IMR-90 (cell line): ENCODE data around the gene EEF1AKMT2. TPM values are rescaled to one million over a fixed set of nuclear protein-coding genes. Genes with fewer than 3 reads are reported as not detected.

Source experiments
- ATAC-seq: fragments of 200-7000 bp; cut with Tn5 transposase; 2 replicates; pipeline ENCODE4 v1.9.1; 2020; ENCODE audit warnings: low read depth, mild to moderate bottlenecking, moderate library complexity
- BruUV-seq: library from RNA; stranded (reverse); fragments of 400-500 nt; replicated peaks from 2 replicates; lab custom pipeline; 2021; lab: Mats Ljungman, UMichigan
- CTCF ChIA-PET: fragments of 300-600 bp; formaldehyde crosslinking; extraction: SDS; loops from one replicate; lab custom pipeline; 2021; ENCODE audit warnings: antibody characterized with exemption; lab: Yijun Ruan, JAX
- POLR2A ChIA-PET: fragments of 300-600 bp; sonication (Branson Sonifier 250); formaldehyde crosslinking; loops from one replicate; lab custom pipeline; 2022; ENCODE audit warnings: antibody characterized with exemption; ENCODE audit not compliant: unreplicated experiment; lab: Charles Lee
- DNase-seq: peaks from one replicate; pipeline ENCODE4 v3.0.0; 2013
- H2AFZ ChIP-seq: replicated peaks from 2 replicates; pipeline ENCODE3; 2013; ENCODE audit warnings: low read length, mild to moderate bottlenecking; ENCODE audit not compliant: poor library complexity
- H2AK5ac ChIP-seq: 2 replicates; pipeline ENCODE4 v1.6.1; 2013; ENCODE audit warnings: low read depth, low read length, inconsistent platforms
- H2AK9ac ChIP-seq: replicated peaks from 2 replicates; pipeline ENCODE3; 2013; ENCODE audit warnings: mild to moderate bottlenecking, low read depth, low read length, moderate library complexity; ENCODE audit not compliant: poor library complexity
- H2BK120ac ChIP-seq: 2 replicates; pipeline ENCODE4 v1.6.1; 2013; ENCODE audit warnings: low read depth, low read length, inconsistent platforms
- H2BK15ac ChIP-seq: 3 replicates; pipeline ENCODE4 v1.6.1; 2013; ENCODE audit warnings: low read depth, low read length, inconsistent platforms
- H2BK20ac ChIP-seq: 2 replicates; pipeline ENCODE4 v1.6.1; 2013; ENCODE audit warnings: low read depth, mild to moderate bottlenecking, inconsistent platforms, low read length, moderate library complexity
- H2BK5ac ChIP-seq: 2 replicates; pipeline ENCODE4 v1.6.1; 2013; ENCODE audit warnings: mild to moderate bottlenecking, low read depth, low read length, inconsistent platforms; ENCODE audit not compliant: poor library complexity, severe bottlenecking
- H3K14ac ChIP-seq: replicated peaks from 2 replicates; pipeline ENCODE4 v1.6.1; 2013; ENCODE audit warnings: low read depth, low read length, inconsistent platforms
- H3K18ac ChIP-seq: 2 replicates; pipeline ENCODE4 v1.6.1; 2013; ENCODE audit warnings: low read depth, low read length, control low read depth
- H3K23ac ChIP-seq: 2 replicates; pipeline ENCODE4 v1.6.1; 2013; ENCODE audit warnings: low read depth, low read length, inconsistent platforms
- H3K27ac ChIP-seq: 2 replicates; pipeline ENCODE4 v1.5.1; 2013; ENCODE audit warnings: mild to moderate bottlenecking, control low read depth, low read length; ENCODE audit not compliant: insufficient read depth
- H3K27me3 ChIP-seq: 2 replicates; pipeline ENCODE4 v1.6.1; 2013; ENCODE audit warnings: low read length; ENCODE audit not compliant: control insufficient read depth, insufficient read depth
- H3K36me3 ChIP-seq: 2 replicates; pipeline ENCODE4 v1.6.1; 2013; ENCODE audit warnings: low read length, mixed read lengths; ENCODE audit not compliant: control insufficient read depth, insufficient read depth
- H3K4ac ChIP-seq: 2 replicates; pipeline ENCODE4 v1.6.1; 2013; ENCODE audit warnings: low read depth, low read length, inconsistent platforms
- H3K4me1 ChIP-seq: 2 replicates; pipeline ENCODE4 v1.6.1; 2013; ENCODE audit warnings: low read length, mixed read lengths; ENCODE audit not compliant: control insufficient read depth, insufficient read depth
- H3K4me2 ChIP-seq: 2 replicates; pipeline ENCODE4 v1.6.1; 2013; ENCODE audit warnings: low read depth, mild to moderate bottlenecking, control low read depth, low read length, moderate library complexity
- H3K4me3 ChIP-seq: 2 replicates; pipeline ENCODE4 v1.5.1; 2013; ENCODE audit warnings: low read depth, mild to moderate bottlenecking, control low read depth, low read length, moderate library complexity; ENCODE audit not compliant: insufficient read depth
- H3K56ac ChIP-seq: 2 replicates; pipeline ENCODE4 v1.6.1; 2013; ENCODE audit warnings: low read length, inconsistent platforms; ENCODE audit not compliant: insufficient read depth; ENCODE audit errors: extremely low read depth
- H3K79me1 ChIP-seq, 2 experiments: 2 replicates each; pipeline ENCODE4 v1.6.1; 2013; ENCODE audit warnings: low read length in 2 of 2, inconsistent platforms in 1 of 2, low read depth in 1 of 2
- H3K9ac ChIP-seq: 2 replicates; pipeline ENCODE4 v1.6.1; 2013; ENCODE audit warnings: low read depth, low read length, control low read depth
- H3K9me1 ChIP-seq: 2 replicates; pipeline ENCODE4 v1.6.1; 2013; ENCODE audit warnings: low read length, inconsistent platforms; ENCODE audit not compliant: insufficient read depth
- H3K9me3 ChIP-seq: 2 replicates; pipeline ENCODE4 v1.6.1; 2013; ENCODE audit warnings: low read length; ENCODE audit not compliant: control insufficient read depth, insufficient read depth
- H4K20me1 ChIP-seq: 2 replicates; pipeline ENCODE4 v1.6.1; 2013; ENCODE audit warnings: low read length, inconsistent platforms; ENCODE audit not compliant: insufficient read depth
- H4K5ac ChIP-seq: 2 replicates; pipeline ENCODE4 v1.6.1; 2013; ENCODE audit warnings: mild to moderate bottlenecking, low read depth, low read length, control low read depth
- H4K8ac ChIP-seq, 2 experiments: 2 replicates each; pipeline ENCODE4 v1.6.1; 2013; ENCODE audit warnings: low read depth in 2 of 2, low read length in 2 of 2, control low read depth in 1 of 2, inconsistent platforms in 1 of 2
- H4K91ac ChIP-seq: 2 replicates; pipeline ENCODE4 v1.6.1; 2013; ENCODE audit warnings: low read depth, low read length, inconsistent platforms; ENCODE audit not compliant: insufficient read depth
- BHLHE40 ChIP-seq: fragments of 150-350 bp; IDR thresholded peaks from 2 replicates; pipeline ENCODE4 v1.6.1; 2016; ENCODE audit warnings: mild to moderate bottlenecking, low read depth, low read length
- CEBPB ChIP-seq: IDR thresholded peaks from 2 replicates; pipeline ENCODE4 v1.6.1; 2012; ENCODE audit warnings: low read depth, low read length, improper control_type of control experiment
- CHD1 ChIP-seq: IDR thresholded peaks from 2 replicates; pipeline ENCODE4 v1.6.1; 2012; ENCODE audit warnings: low read depth, low read length, improper control_type of control experiment
- MAFK ChIP-seq: IDR thresholded peaks from 2 replicates; pipeline ENCODE4 v1.6.1; 2012; ENCODE audit warnings: low read depth, low read length, improper control_type of control experiment
- MAZ ChIP-seq: IDR thresholded peaks from 2 replicates; pipeline ENCODE4 v1.6.1; 2012; ENCODE audit warnings: low read depth, mild to moderate bottlenecking, low read length, improper control_type of control experiment, moderate library complexity, borderline replicate concordance
- MXI1 ChIP-seq: IDR thresholded peaks from 2 replicates; pipeline ENCODE4 v1.6.1; 2012; ENCODE audit warnings: low read depth, mild to moderate bottlenecking, low read length, moderate library complexity, borderline replicate concordance
- NFE2L2 ChIP-seq: fragments of 150-350 bp; IDR thresholded peaks from 2 replicates; pipeline ENCODE4 v1.6.1; 2016; ENCODE audit warnings: low read depth, mild to moderate bottlenecking, low read length
- POLR2A ChIP-seq: IDR thresholded peaks from 2 replicates; pipeline ENCODE4 v1.6.1; 2012; ENCODE audit warnings: mild to moderate bottlenecking, low read depth, low read length
- RAD21 ChIP-seq: IDR thresholded peaks from 2 replicates; pipeline ENCODE4 v1.6.1; 2012; ENCODE audit warnings: low read length, improper control_type of control experiment
- RCOR1 ChIP-seq: IDR thresholded peaks from 2 replicates; pipeline ENCODE4 v1.6.1; 2012; ENCODE audit warnings: mild to moderate bottlenecking, low read length, improper control_type of control experiment; ENCODE audit not compliant: insufficient replicate concordance
- RFX5 ChIP-seq: IDR thresholded peaks from 2 replicates; pipeline ENCODE4 v1.8.0; 2012; ENCODE audit warnings: low read depth, mild to moderate bottlenecking, low read length, moderate library complexity
- SMC3 ChIP-seq: fragments of 150-350 bp; IDR thresholded peaks from 2 replicates; pipeline ENCODE4 v1.6.1; 2016; ENCODE audit warnings: low read depth, mild to moderate bottlenecking, antibody characterized with exemption, low read length, moderate library complexity
- WGBS, 2 experiments: methylation state at CpG; one replicate each; pipeline versions ENCODE4 v1.1.5 to v1.1.7; 2013; ENCODE audit warnings: missing lambda C conversion rate in 2 of 2; ENCODE audit not compliant: insufficient read length in 1 of 2; ENCODE audit errors: extremely low coverage in 2 of 2; 5-methylcytosine and 5-hydroxymethylcytosine counted together
- dilution Hi-C: fragments of 300-500 bp; cut with HindIII; formaldehyde crosslinking; loops from one replicate; pipeline ENCODE4 v1.14.3; 2018; ENCODE audit warnings: low sequenced_read_pairs; ENCODE audit not compliant: unreplicated experiment
- in situ Hi-C: fragments of 300-500 bp; cut with MboI; formaldehyde crosslinking; loops from 3 replicates; pipeline ENCODE4 v1.14.3; 2019; ENCODE audit warnings: low sequenced_read_pairs, inconsistent platforms, mixed read lengths
- intact Hi-C: fragments of 100-400 bp; cut with micrococcal nuclease; formaldehyde crosslinking; loops from 2 replicates; pipeline ENCODE4 v1.10.0; 2022
- polyA plus RNA-seq, 3 experiments: library from polyadenylated mRNA; depleted of rRNA; stranded (reverse); fragments of >200 nt; gene quantifications; 2 replicates each; pipeline ENCODE4 v1.2.3, GENCODE V29; 2012; ENCODE audit warnings: low replicate concordance in 1 of 3
- total RNA-seq: library from RNA; depleted of rRNA; stranded (reverse); fragments of >200 nt; gene quantifications from 2 replicates; pipeline ENCODE4 v1.2.3, GENCODE V29; 2012
- TF ChIP-seq, protein P1 (sequence below): fragments of 150-350 bp; IDR thresholded peaks from 2 replicates; pipeline ENCODE4 v1.6.1; 2016; ENCODE audit warnings: low read depth, mild to moderate bottlenecking, low read length, moderate library complexity, borderline replicate concordance
- TF ChIP-seq, protein P2 (sequence below): fragments of 150-350 bp; IDR thresholded peaks from 2 replicates; pipeline ENCODE4 v1.6.1; 2017; ENCODE audit warnings: mild to moderate bottlenecking, antibody characterized with exemption, low read length, low read depth
- TF ChIP-seq, protein P3 (sequence below): conservative IDR thresholded peaks from 2 replicates; pipeline ENCODE4 v1.5.1; 2012; ENCODE audit warnings: mild to moderate bottlenecking, low read depth, low read length, improper control_type of control experiment

EEF1AKMT2 gene
- total and polyA plus RNA-seq, 2 of the 4 experiments (the other 2 are of a cell fraction), result 9.7 to 12.7 TPM

DNA sequence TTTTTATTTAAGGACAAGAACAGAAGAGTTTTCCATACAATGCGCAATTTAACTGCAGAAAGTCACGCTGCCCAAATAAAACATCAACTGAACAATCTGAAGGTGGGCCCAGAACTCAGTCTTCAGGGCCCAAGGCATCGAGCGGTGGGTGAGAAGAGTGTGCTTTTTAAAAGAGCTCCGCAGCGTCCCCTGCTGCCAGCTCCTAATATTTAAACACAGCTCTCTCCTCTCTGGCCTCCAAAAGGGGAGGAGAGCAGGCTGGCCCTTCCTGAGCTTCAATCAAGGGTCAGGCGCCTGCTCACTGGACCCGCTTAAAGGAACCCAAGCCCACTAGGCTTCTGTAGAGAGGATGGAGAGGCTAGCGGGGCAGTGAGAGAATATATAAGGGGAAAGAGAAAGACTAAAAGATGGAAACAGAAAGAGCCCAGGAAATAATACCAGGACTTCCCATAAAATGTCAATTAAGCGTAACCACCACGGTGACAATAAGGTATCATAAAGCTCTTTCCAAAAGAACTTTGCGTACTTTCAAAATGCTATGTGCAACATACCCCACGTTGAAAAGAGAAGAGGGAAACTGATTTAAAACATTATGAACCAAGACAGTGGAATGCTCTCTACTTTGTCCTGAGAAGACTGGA is 50.3 kb downstream of the EEF1AKMT2 start:
- ChIA-PET POLR2A (no interaction called here), CTCF (interaction anchor here (0.6 to 2.4 kb wide), 12 partner anchors 18 to 211 kb away, joined by 3 to 12 read pairs (median 4); no protein-coding TSS in a partner anchor)
- H3K23ac ChIP-seq, result no peak overlapping the region
- no peak overlapping the region for H3K14ac ChIP-seq
- peaks cover 18% of the 10 kb centered on the region for H3K4me1 ChIP-seq
- no peak overlapping the region for H2AFZ ChIP-seq
- H3K4ac ChIP-seq, result no peak overlapping the region
- no peak overlapping the region for H4K5ac ChIP-seq
- H3K4me2 ChIP-seq, result no peak overlapping the region
- no peak overlapping the region for H2BK20ac ChIP-seq
- no peak overlapping the region for H2AK9ac ChIP-seq
- no peak overlapping the region for H2AK5ac ChIP-seq
- no peaks in the 10 kb centered on the region; the same call in 1 of the 2 replicates for H3K9me1 ChIP-seq
- peaks cover 3 to 44% of the 10 kb centered on the region in 2 experiments for H3K79me1 ChIP-seq
- BruUV-seq, result no TSS peak
- no peak overlapping the region for H3K18ac ChIP-seq
- dilution Hi-C loops, result no loop called here
- no peak overlapping the region for H2BK15ac ChIP-seq
- no peaks in the 10 kb centered on the region for H3K9me3 ChIP-seq
- no peak overlapping the region for H4K8ac ChIP-seq
- in situ Hi-C loops, result loop anchor here (5.0 kb wide), 1 partner anchor 204 kb away; no protein-coding TSS in a partner anchor
- no peak overlapping the region for H3K27ac ChIP-seq
- no peak overlapping the region for H3K4me3 ChIP-seq
- intact Hi-C loops, result loop anchor here (1.0 to 5.0 kb wide), 7 partner anchors 39 to 749 kb away; partner anchors contain the start of gene OAT
- DNase-seq, result peak; percentile 64
- no peak overlapping the region for H2BK5ac ChIP-seq
- H4K20me1 ChIP-seq, result peaks cover 21% of the 10 kb centered on the region
- no peak overlapping the region for H2BK120ac ChIP-seq
- H3K56ac ChIP-seq, result no peak overlapping the region
- 67% methylated on average over 3 of the region's 13 CpGs; no CpG with 5 or more reads in 1 of the 2 experiments for WGBS, 2 experiments
- H3K36me3 ChIP-seq, result no peaks in the 10 kb centered on the region
- H4K91ac ChIP-seq, result no peak overlapping the region
- H3K27me3 ChIP-seq, result no peaks in the 10 kb centered on the region
- no peak overlapping the region for H3K9ac ChIP-seq
- ATAC-seq, result peak; percentile 28
- no peak for TF ChIP-seq BHLHE40
- peak; percentile 76 for TF ChIP-seq RAD21
- TF ChIP-seq SMC3, result peak; percentile 86
- no peak for TF ChIP-seq CHD1
- no peak for TF ChIP-seq RCOR1
- no peak for TF ChIP-seq POLR2A
- no peak for TF ChIP-seq RFX5
- TF ChIP-seq, protein P1, sequence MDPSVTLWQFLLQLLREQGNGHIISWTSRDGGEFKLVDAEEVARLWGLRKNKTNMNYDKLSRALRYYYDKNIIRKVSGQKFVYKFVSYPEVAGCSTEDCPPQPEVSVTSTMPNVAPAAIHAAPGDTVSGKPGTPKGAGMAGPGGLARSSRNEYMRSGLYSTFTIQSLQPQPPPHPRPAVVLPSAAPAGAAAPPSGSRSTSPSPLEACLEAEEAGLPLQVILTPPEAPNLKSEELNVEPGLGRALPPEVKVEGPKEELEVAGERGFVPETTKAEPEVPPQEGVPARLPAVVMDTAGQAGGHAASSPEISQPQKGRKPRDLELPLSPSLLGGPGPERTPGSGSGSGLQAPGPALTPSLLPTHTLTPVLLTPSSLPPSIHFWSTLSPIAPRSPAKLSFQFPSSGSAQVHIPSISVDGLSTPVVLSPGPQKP, result no peak
- TF ChIP-seq, protein P2, sequence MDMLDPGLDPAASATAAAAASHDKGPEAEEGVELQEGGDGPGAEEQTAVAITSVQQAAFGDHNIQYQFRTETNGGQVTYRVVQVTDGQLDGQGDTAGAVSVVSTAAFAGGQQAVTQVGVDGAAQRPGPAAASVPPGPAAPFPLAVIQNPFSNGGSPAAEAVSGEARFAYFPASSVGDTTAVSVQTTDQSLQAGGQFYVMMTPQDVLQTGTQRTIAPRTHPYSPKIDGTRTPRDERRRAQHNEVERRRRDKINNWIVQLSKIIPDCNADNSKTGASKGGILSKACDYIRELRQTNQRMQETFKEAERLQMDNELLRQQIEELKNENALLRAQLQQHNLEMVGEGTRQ, result no peak
- no peak for TF ChIP-seq NFE2L2
- TF ChIP-seq, protein P3, sequence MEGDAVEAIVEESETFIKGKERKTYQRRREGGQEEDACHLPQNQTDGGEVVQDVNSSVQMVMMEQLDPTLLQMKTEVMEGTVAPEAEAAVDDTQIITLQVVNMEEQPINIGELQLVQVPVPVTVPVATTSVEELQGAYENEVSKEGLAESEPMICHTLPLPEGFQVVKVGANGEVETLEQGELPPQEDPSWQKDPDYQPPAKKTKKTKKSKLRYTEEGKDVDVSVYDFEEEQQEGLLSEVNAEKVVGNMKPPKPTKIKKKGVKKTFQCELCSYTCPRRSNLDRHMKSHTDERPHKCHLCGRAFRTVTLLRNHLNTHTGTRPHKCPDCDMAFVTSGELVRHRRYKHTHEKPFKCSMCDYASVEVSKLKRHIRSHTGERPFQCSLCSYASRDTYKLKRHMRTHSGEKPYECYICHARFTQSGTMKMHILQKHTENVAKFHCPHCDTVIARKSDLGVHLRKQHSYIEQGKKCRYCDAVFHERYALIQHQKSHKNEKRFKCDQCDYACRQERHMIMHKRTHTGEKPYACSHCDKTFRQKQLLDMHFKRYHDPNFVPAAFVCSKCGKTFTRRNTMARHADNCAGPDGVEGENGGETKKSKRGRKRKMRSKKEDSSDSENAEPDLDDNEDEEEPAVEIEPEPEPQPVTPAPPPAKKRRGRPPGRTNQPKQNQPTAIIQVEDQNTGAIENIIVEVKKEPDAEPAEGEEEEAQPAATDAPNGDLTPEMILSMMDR, result peak; percentile 82
- TF ChIP-seq MXI1, result no peak
- TF ChIP-seq CEBPB, result no peak
- TF ChIP-seq MAZ, result no peak; the same call in 1 of the 2 replicates
- TF ChIP-seq MAFK, result no peak
